Measurements from ENCODE around the gene TRAPPC3L.

Gene TRAPPC3L

GRCh38 chr6:116568821-116569755 is 23.6 kb upstream of the TRAPPC3L start:
- Mint-ChIP-seq H3K27me3 (peaks cover 6% of the 10 kb centered on the region), H3K4me1 (peaks cover 37% of the 10 kb centered on the region), H3K4me3 (no peak overlapping the region), H3K9me3 (no peaks in the 10 kb centered on the region), H3K27ac (ENCODE audit: low read depth) (no peak overlapping the region), H3K36me3 (ENCODE audit: insufficient read depth) (peaks cover 18% of the 10 kb centered on the region)
- DNase-seq (ENCODE audit: low spot score in 2 of 2) (no peak), ATAC-seq (replicated peaks; ENCODE audit: extremely low read depth, poor library complexity, severe bottlenecking) (no peak)

DNA sequence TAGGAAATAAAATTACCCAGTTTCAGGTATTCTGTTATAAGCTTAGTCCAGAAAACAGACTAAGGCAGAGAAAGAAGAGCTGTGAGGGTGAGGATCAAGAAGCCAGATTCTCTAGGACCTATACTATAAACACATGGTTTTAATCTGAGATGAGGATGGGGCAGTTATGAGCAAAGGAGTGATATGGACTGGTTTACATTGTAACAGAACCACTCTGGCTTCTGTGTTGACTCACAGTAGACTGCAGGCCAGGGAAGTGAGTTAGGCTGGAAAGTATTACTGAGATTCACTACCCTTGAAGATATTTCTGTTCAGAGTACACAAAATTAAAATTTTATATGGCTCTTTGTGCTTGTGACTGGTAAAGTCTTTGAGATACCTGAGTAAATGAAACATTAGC is 22.6 kb upstream of the TRAPPC3L start:
- Mint-ChIP-seq H3K9me3 (no peaks in the 10 kb centered on the region), H3K4me3 (no peak overlapping the region), H3K36me3 (ENCODE audit: insufficient read depth) (peaks cover 18% of the 10 kb centered on the region), H3K4me1 (peaks cover 27% of the 10 kb centered on the region), H3K27ac (ENCODE audit: low read depth) (no peak overlapping the region), H3K27me3 (peaks cover 13% of the 10 kb centered on the region)
- ATAC-seq (replicated peaks; ENCODE audit: extremely low read depth, poor library complexity, severe bottlenecking) (no peak), DNase-seq (ENCODE audit: low spot score in 2 of 2) (no peak)

GRCh38 chr6:116564921-116565872 is 19.7 kb upstream of the TRAPPC3L start:
- Mint-ChIP-seq H3K27ac (ENCODE audit: low read depth) (no peak overlapping the region), H3K4me3 (peak overlapping the region; percentile 34)
- ATAC-seq (replicated peaks; ENCODE audit: extremely low read depth, poor library complexity, severe bottlenecking) = peak; percentile 30

GRCh38 chr6:116564311-116564710 is 18.8 kb upstream of the TRAPPC3L start:
- H3K4me1 Mint-ChIP-seq = no peaks in the 10 kb centered on the region
- H3K36me3 Mint-ChIP-seq (ENCODE audit: insufficient read depth) = no peaks in the 10 kb centered on the region
- DNase-seq (ENCODE audit: low spot score in 2 of 2) (no peak), ATAC-seq (replicated peaks; ENCODE audit: extremely low read depth, poor library complexity, severe bottlenecking) (no peak)
- no peak overlapping the region for H3K27ac Mint-ChIP-seq (ENCODE audit: low read depth)
- H3K4me3 Mint-ChIP-seq = no peak overlapping the region
- H3K9me3 Mint-ChIP-seq = no peaks in the 10 kb centered on the region
- H3K27me3 Mint-ChIP-seq = peaks cover 27% of the 10 kb centered on the region

More at GRCh38 chr6:116564921-116565872, 19.7 kb upstream of the TRAPPC3L start:
- Mint-ChIP-seq H3K36me3 (ENCODE audit: insufficient read depth) (no peaks in the 10 kb centered on the region), H3K27me3 (peaks cover 27% of the 10 kb centered on the region), H3K4me1 (peaks cover 6% of the 10 kb centered on the region), H3K9me3 (no peaks in the 10 kb centered on the region)
- no peak for DNase-seq (ENCODE audit: low spot score in 2 of 2)

GRCh38 chr6:116563830-116564229 is 18.3 kb upstream of the TRAPPC3L start:
- Mint-ChIP-seq H3K27me3 (peaks cover 27% of the 10 kb centered on the region), H3K9me3 (no peaks in the 10 kb centered on the region), H3K27ac (ENCODE audit: low read depth) (no peak overlapping the region), H3K36me3 (ENCODE audit: insufficient read depth) (no peaks in the 10 kb centered on the region), H3K4me3 (no peak overlapping the region), H3K4me1 (no peaks in the 10 kb centered on the region)
- DNase-seq (ENCODE audit: low spot score in 2 of 2) (no peak), ATAC-seq (replicated peaks; ENCODE audit: extremely low read depth, poor library complexity, severe bottlenecking) (no peak)

DNA sequence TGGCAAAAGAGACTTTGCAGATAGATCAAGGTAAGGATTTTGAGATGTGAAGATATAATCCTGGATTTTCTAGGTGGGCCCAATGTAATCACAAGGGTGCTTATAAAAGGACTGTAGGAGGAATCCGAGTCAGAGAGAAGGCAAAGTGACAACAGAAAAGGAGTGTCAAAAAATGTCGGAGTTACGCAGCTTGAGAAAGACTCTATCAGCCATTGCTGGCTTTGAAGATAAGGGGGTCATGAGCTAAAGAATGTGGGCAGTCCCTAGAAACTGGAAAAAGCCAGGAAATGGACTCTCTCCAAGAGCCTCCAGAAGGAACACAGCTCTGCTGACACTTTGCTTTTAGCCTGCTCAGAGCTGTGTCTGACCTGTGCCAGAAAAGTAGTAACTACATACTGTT is 17.1 kb upstream of the TRAPPC3L start:
- Mint-ChIP-seq H3K9me3 (no peaks in the 10 kb centered on the region), H3K27me3 (peaks cover 27% of the 10 kb centered on the region), H3K27ac (ENCODE audit: low read depth) (no peak overlapping the region), H3K36me3 (ENCODE audit: insufficient read depth) (no peaks in the 10 kb centered on the region), H3K4me1 (no peaks in the 10 kb centered on the region), H3K4me3 (no peak overlapping the region)
- ATAC-seq (replicated peaks; ENCODE audit: extremely low read depth, poor library complexity, severe bottlenecking) = no peak
- no peak for DNase-seq (ENCODE audit: low spot score in 2 of 2)

GRCh38 chr6:116562019-116562403 is 16.5 kb upstream of the TRAPPC3L start:
- Mint-ChIP-seq H3K4me3 (no peak overlapping the region), H3K9me3 (no peaks in the 10 kb centered on the region), H3K4me1 (no peaks in the 10 kb centered on the region), H3K36me3 (ENCODE audit: insufficient read depth) (no peaks in the 10 kb centered on the region), H3K27me3 (peaks cover 27% of the 10 kb centered on the region), H3K27ac (ENCODE audit: low read depth) (no peak overlapping the region)
- no peak for DNase-seq (ENCODE audit: low spot score in 2 of 2)
- no peak for ATAC-seq (replicated peaks; ENCODE audit: extremely low read depth, poor library complexity, severe bottlenecking)

GRCh38 chr6:116561377-116562018 is 16.0 kb upstream of the TRAPPC3L start:
- no peaks in the 10 kb centered on the region for H3K9me3 Mint-ChIP-seq
- peaks cover 27% of the 10 kb centered on the region for H3K27me3 Mint-ChIP-seq
- no peaks in the 10 kb centered on the region for H3K4me1 Mint-ChIP-seq
- peak; percentile 68 for ATAC-seq (replicated peaks; ENCODE audit: extremely low read depth, poor library complexity, severe bottlenecking)
- H3K4me3 Mint-ChIP-seq = no peak overlapping the region
- no peaks in the 10 kb centered on the region for H3K36me3 Mint-ChIP-seq (ENCODE audit: insufficient read depth)
- peak; percentile 47 to 55 for DNase-seq (ENCODE audit: low spot score in 2 of 2)
- H3K27ac Mint-ChIP-seq (ENCODE audit: low read depth) = no peak overlapping the region

DNA sequence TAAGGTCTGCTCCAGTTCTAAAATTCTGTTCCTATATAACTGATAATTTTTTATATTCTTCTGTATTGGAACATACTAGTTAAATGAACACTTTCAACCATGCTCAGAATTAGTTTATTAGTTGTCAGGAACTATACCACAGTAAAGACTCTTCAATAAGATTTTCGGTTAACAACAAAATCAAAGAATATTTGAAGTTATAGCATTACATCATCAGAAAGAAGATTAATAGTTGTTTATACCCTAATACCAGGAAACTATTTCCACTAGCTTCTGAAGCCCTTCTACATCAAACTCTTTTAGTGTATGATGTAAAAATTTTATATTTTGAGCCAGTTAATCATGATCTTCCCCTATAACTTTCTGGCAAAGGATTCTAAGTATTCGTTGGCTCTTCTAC is 14.6 kb upstream of the TRAPPC3L start:
- Mint-ChIP-seq H3K4me1 (no peaks in the 10 kb centered on the region), H3K27me3 (peaks cover 27% of the 10 kb centered on the region), H3K9me3 (no peaks in the 10 kb centered on the region)

GRCh38 chr6:116557893-116558292 is 12.4 kb upstream of the TRAPPC3L start:
- no peaks in the 10 kb centered on the region for H3K36me3 Mint-ChIP-seq (ENCODE audit: insufficient read depth)
- no peak overlapping the region for H3K4me3 Mint-ChIP-seq
- no peaks in the 10 kb centered on the region for H3K9me3 Mint-ChIP-seq
- ATAC-seq (replicated peaks; ENCODE audit: extremely low read depth, poor library complexity, severe bottlenecking) (no peak), DNase-seq (ENCODE audit: low spot score in 2 of 2) (no peak)
- no peaks in the 10 kb centered on the region for H3K4me1 Mint-ChIP-seq
- H3K27ac Mint-ChIP-seq (ENCODE audit: low read depth) = no peak overlapping the region
- peaks cover 27% of the 10 kb centered on the region for H3K27me3 Mint-ChIP-seq

More for the DNA sequence above, 14.6 kb upstream of the TRAPPC3L start:
- Mint-ChIP-seq H3K36me3 (ENCODE audit: insufficient read depth) (no peaks in the 10 kb centered on the region), H3K27ac (ENCODE audit: low read depth) (no peak overlapping the region), H3K4me3 (no peak overlapping the region)
- ATAC-seq (replicated peaks; ENCODE audit: extremely low read depth, poor library complexity, severe bottlenecking) (no peak), DNase-seq (ENCODE audit: low spot score in 2 of 2) (no peak)

DNA sequence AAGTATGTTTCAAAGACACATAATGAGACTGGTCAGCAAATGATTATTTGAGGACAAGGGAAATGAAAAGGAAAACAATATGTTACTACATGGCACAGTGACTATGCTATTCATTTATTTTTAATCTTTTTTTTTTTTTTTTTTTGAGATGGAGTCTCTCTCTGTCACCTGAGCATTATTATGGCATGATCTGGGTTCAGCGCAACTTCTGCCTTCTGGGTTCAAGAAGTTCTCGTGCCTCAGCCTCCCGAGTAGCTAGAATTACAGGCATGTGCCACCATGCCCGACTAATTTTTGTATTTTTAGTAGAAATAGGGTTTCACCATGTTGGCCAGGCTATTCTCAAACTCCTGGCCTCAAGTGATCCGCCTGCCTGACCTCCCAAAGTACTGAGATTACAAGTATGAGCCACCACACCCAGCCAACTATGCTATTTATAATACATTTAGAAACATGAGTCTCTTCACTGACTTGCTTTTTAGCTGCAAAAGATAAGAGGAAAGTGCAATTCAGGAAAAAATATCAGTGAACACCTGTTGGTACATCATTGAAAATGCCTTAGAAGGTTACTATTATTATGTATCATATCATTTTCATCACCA is 11.4 kb upstream of the TRAPPC3L start:
- no peaks in the 10 kb centered on the region for H3K9me3 Mint-ChIP-seq
- no peak overlapping the region for H3K27ac Mint-ChIP-seq (ENCODE audit: low read depth)
- ATAC-seq (replicated peaks; ENCODE audit: extremely low read depth, poor library complexity, severe bottlenecking) (no peak), DNase-seq (ENCODE audit: low spot score in 2 of 2) (no peak)
- no peak overlapping the region for H3K4me3 Mint-ChIP-seq
- H3K36me3 Mint-ChIP-seq (ENCODE audit: insufficient read depth) = no peaks in the 10 kb centered on the region
- H3K27me3 Mint-ChIP-seq = peaks cover 23% of the 10 kb centered on the region
- no peaks in the 10 kb centered on the region for H3K4me1 Mint-ChIP-seq

- Mint-ChIP-seq H3K9me3 (no peaks in the 10 kb centered on the region), H3K36me3 (ENCODE audit: insufficient read depth) (no peaks in the 10 kb centered on the region), H3K27ac (ENCODE audit: low read depth) (no peak overlapping the region), H3K27me3 (peaks cover 27% of the 10 kb centered on the region), H3K4me1 (no peaks in the 10 kb centered on the region), H3K4me3 (no peak overlapping the region)
- ATAC-seq (replicated peaks; ENCODE audit: extremely low read depth, poor library complexity, severe bottlenecking) = no peak
- no peak for DNase-seq (ENCODE audit: low spot score in 2 of 2)
Observed at GRCh38 chr6:116556065-116556464, 10.6 kb upstream of the TRAPPC3L start.
